ENCODE data around the gene RPUSD2. TPM values are rescaled to one million over a fixed set of nuclear protein-coding genes. Genes with fewer than 3 reads are reported as not detected.

The RPUSD2 gene
- total RNA-seq, 1 donor from 2014 or later = 10.2 TPM

DNA sequence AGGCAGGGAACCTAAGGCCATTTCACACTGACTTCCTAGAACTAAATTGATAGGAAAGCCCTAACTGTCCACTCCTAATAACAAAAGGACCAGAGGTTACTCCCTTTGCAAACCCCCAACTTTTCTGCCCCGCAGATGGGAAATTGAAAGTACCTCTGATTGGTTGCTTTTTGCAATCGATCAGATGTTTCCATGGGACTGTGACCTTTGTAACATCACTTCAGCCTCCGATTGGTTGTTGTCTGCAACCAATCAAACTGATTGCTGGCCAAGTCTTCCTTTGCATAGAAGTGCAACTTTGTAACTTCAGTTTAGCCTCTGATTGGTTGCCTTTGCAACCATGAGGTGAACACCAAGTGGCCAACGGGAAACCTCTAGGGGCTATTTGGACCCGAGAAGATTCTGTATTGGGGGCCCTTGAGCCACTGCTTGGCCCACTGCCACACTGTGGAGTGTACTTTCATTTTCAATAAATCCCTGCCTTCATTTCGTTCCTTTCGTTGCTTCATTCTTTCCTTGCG is 13.7 kb downstream of the RPUSD2 start:
- Mint-ChIP-seq H3K9me3 (ENCODE audit: low read depth) (peaks cover 7% of the 10 kb centered on the region), H3K4me1 (ENCODE audit: low read depth) (no peaks in the 10 kb centered on the region), H3K36me3 (ENCODE audit: low read depth) (no peaks in the 10 kb centered on the region), H3K27me3 (ENCODE audit: low read depth) (no peaks in the 10 kb centered on the region), H3K27ac (ENCODE audit: unreplicated experiment) (no peak overlapping the region), H3K4me3 (ENCODE audit: unreplicated experiment) (no peak overlapping the region)
- no peak for DNase-seq (ENCODE audit: low spot score)
- TF ChIP-seq CTCF (IDR thresholded peaks at IDR 0.05) = no peak

DNA sequence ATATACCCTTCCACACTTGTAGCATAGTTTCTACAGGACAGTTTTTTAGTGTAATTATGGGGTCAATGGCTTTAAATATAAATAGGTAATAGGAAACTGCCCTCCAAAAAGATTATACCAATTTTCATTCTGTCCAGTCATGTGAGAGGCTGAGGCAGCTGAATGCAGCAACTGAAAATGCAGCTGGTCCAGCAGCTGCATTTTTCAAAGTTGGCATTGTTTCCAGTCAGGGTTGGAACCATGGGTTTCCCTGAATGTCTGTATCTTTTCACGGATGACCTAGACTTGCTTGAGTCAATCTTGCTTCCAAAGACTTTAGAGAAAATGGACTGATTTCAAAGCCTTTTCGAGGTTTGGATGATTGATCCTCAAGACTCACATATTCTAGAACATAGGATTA is 15.1 kb downstream of the RPUSD2 start:
- H3K36me3 Mint-ChIP-seq (ENCODE audit: low read depth) = no peaks in the 10 kb centered on the region
- peaks cover 5% of the 10 kb centered on the region for H3K9me3 Mint-ChIP-seq (ENCODE audit: low read depth)

GRCh38 chr15:40590667-40591050 is 21.6 kb downstream of the RPUSD2 start:
- Mint-ChIP-seq H3K4me1 (ENCODE audit: low read depth) (peaks cover 14% of the 10 kb centered on the region), H3K36me3 (ENCODE audit: low read depth) (no peaks in the 10 kb centered on the region), H3K4me3 (ENCODE audit: unreplicated experiment) (no peak overlapping the region), H3K27me3 (ENCODE audit: low read depth) (peaks cover 2% of the 10 kb centered on the region), H3K27ac (ENCODE audit: unreplicated experiment) (no peak overlapping the region), H3K9me3 (ENCODE audit: low read depth) (no peaks in the 10 kb centered on the region)
- DNase-seq (ENCODE audit: low spot score) = no peak
- no peak for TF ChIP-seq CTCF (IDR thresholded peaks at IDR 0.05)

More for the DNA sequence above, 15.1 kb downstream of the RPUSD2 start:
- TF ChIP-seq CTCF (IDR thresholded peaks at IDR 0.05) = no peak
- Mint-ChIP-seq H3K4me3 (ENCODE audit: unreplicated experiment) (no peak overlapping the region), H3K27me3 (ENCODE audit: low read depth) (no peaks in the 10 kb centered on the region), H3K27ac (ENCODE audit: unreplicated experiment) (no peak overlapping the region), H3K4me1 (ENCODE audit: low read depth) (no peaks in the 10 kb centered on the region)
- no peak for DNase-seq (ENCODE audit: low spot score)

- H3K36me3 Mint-ChIP-seq (ENCODE audit: low read depth) = no peaks in the 10 kb centered on the region
- no peak overlapping the region for H3K4me3 Mint-ChIP-seq (ENCODE audit: unreplicated experiment)
- H3K9me3 Mint-ChIP-seq (ENCODE audit: low read depth) = no peaks in the 10 kb centered on the region
- peaks cover 14% of the 10 kb centered on the region for H3K4me1 Mint-ChIP-seq (ENCODE audit: low read depth)
- no peak for TF ChIP-seq CTCF (IDR thresholded peaks at IDR 0.05)
- H3K27me3 Mint-ChIP-seq (ENCODE audit: low read depth) = peaks cover 2% of the 10 kb centered on the region
- DNase-seq (ENCODE audit: low spot score) = no peak
- no peak overlapping the region for H3K27ac Mint-ChIP-seq (ENCODE audit: unreplicated experiment)
Observed at GRCh38 chr15:40591389-40591788, 22.3 kb downstream of the RPUSD2 start.

GRCh38 chr15:40593165-40593564 is 24.1 kb downstream of the RPUSD2 start:
- no peaks in the 10 kb centered on the region for H3K36me3 Mint-ChIP-seq (ENCODE audit: low read depth)
- TF ChIP-seq CTCF (IDR thresholded peaks at IDR 0.05) = no peak
- no peak overlapping the region for H3K27ac Mint-ChIP-seq (ENCODE audit: unreplicated experiment)
- H3K9me3 Mint-ChIP-seq (ENCODE audit: low read depth) = no peaks in the 10 kb centered on the region
- peaks cover 14% of the 10 kb centered on the region for H3K4me1 Mint-ChIP-seq (ENCODE audit: low read depth)
- H3K4me3 Mint-ChIP-seq (ENCODE audit: unreplicated experiment) = no peak overlapping the region
- DNase-seq (ENCODE audit: low spot score) = no peak
- peaks cover 2% of the 10 kb centered on the region for H3K27me3 Mint-ChIP-seq (ENCODE audit: low read depth)

Data from chondrocyte (in vitro differentiated cells).